AG09309 (cell line): Measurements from ENCODE around the gene GMEB2.
"Not testable (repeated sequence)": the region's sequence is repeated elsewhere in the genome, so short reads cannot be mapped to it uniquely, and the experiment has no call there.

ENCODE experiments used
- DNase-seq: peaks from one replicate; pipeline ENCODE4 v3.0.0-alpha.2; 2010; ENCODE audit warnings: low read depth
- H3K4me3 ChIP-seq: 2 replicates; pipeline ENCODE4 v1.5.1; 2011; ENCODE audit warnings: mild to moderate bottlenecking, low read depth, low read length, moderate library complexity; ENCODE audit not compliant: control insufficient read depth
- CTCF ChIP-seq: IDR thresholded peaks from 2 replicates; pipeline ENCODE4 v1.5.1; 2011; ENCODE audit warnings: mild to moderate bottlenecking, low read depth, low read length, inconsistent platforms; ENCODE audit not compliant: insufficient read depth, control insufficient read depth; ENCODE audit errors: missing control alignments

GMEB2 gene

DNA sequence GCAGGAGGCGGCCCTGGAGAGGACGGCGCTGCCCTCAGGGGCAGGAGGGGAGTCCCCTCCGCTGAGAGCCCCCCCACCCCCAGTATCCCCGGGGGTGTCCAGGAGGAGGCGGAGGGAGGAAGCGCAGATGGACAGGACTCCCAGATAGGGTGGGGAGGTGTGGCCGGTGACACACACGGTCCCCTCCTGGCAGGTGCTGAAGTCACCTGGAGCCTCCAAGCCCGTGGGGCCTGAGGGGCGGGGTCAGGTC is 25.0 kb upstream of the GMEB2 start:
- no peak for DNase-seq
- no peak for TF ChIP-seq CTCF
- peak overlapping the region; percentile 72 for H3K4me3 ChIP-seq

- not testable (repeated sequence) for DNase-seq, H3K4me3 ChIP-seq
Observed at GRCh38 chr20:63650486-63650885, 23.6 kb upstream of the GMEB2 start.

- no peak overlapping the region for H3K4me3 ChIP-seq
- TF ChIP-seq CTCF = no peak
- DNase-seq = no peak
Observed at GRCh38 chr20:63648895-63649589, 22.1 kb upstream of the GMEB2 start.

DNA sequence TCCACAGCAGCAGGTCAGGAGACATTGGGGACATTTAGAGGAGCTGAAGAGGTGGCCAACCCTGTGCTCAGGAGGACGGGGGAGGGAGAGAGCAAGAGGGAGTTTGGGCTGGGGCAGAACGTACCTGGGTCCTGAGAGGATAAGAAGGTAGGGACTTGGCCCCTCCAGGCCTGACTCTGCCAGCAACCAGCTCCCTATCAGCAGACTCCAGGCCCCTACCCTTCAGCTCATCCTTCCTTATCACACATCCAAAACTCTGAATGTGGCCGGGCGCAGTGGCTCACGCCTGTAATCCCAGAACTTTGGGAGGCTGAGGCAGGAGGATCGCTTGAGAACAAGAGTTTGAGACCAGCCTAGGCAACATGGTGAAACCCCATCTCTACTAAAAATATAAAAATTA is 21.3 kb upstream of the GMEB2 start:
- no peak overlapping the region for H3K4me3 ChIP-seq
- DNase-seq = no peak
- TF ChIP-seq CTCF = no peak

- no peak for TF ChIP-seq CTCF
- no peak for DNase-seq
- no peak overlapping the region for H3K4me3 ChIP-seq
Observed at GRCh38 chr20:63645218-63645617, 18.3 kb upstream of the GMEB2 start.

- no peak for TF ChIP-seq CTCF
- no peak for DNase-seq
- no peak overlapping the region for H3K4me3 ChIP-seq
Observed at GRCh38 chr20:63643946-63644345, 17.0 kb upstream of the GMEB2 start.

GRCh38 chr20:63643499-63643898 is 16.6 kb upstream of the GMEB2 start:
- no peak overlapping the region for H3K4me3 ChIP-seq
- no peak for TF ChIP-seq CTCF
- DNase-seq = no peak
